ENCODE data around the gene HIPK3. TPM values are rescaled to one million over a fixed set of nuclear protein-coding genes. Genes with fewer than 3 reads are reported as not detected.

Gene HIPK3
- 22.2 and 25.7 TPM in 2 replicates for total RNA-seq

DNA sequence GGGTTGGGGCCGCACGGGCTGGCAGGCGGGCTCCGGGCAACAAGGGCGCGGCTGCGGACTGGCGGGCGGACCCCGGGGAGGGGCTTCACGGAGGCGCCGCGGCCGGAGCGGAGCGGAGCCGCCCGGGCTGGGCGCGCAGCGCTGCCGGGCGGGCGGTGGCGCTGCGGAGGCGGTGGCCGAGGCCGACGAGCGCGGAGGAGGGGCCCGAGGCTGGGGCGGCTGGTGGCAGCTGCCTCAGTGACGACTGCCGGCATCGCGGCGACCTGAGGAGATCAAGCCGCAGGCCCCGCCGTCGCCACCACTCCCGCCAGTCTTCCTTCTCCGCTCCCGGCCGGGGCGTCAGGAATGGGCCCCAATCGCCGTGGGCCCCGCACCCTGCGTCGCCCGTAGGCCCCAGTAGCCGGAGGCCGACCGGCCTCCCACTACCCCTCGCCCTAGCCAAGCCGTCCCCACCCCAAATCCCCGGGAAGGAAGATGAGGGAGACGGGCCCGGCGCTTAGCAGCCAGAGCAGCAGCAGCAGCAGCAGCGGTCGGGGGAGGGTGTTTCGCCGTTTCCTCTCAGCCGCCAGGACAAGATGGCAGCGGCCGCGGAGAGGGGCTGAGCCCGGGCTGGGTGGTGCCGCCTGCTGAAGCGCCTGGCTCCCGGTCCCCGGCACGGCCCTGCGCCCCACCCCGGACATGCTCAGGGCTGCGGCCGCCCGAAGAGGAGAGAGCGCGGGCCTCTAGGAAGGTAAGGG is at the start of gene HIPK3:
TSS of gene HIPK3 (plus strand) at position 222 of the 737 bp plus-strand sequence.

DNA sequence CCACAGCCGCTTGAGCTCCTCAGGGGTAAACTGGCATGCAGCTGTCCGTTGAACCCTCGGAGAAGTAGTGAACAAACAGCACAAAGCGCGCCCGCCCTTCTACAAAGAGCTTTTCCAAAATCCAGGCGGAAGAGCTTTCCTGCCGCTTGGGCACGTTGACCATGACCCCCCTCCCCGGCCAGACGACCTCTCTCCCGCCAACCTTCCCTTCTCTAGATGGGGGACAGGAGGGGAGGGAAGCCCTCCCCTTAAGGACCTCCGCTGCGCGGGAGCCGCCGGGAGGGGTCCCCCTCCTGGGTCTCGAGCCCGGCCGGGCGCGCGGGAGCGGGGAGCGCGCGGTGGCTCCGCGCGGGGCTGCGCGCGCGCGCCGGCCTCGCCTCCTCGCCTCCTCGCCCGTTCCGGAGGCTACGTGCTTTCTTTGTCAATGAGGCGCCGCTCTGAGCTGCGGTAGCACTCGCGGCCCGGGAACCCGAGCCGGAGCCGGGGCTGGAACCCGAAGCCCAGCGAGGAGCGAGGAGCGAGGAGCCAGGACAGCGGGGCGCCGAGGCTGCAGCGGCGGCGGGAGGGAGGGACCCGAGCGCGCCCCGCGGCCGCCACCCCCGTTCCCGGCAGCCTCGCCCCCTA is 118.6 kb downstream of the HIPK3 start, which contains the start of gene KIAA1549L:
TSS of gene KIAA1549L (plus strand) at position 421 of the 624 bp plus-strand sequence.

Other genes with a start within 250 kb of the HIPK3 start
- gene DEPDC7, start 241.5 kb upstream of the HIPK3 start, total RNA-seq = 8.9 and 11.8 TPM in 2 replicates
- gene TCP11L1, start 217.8 kb upstream of the HIPK3 start, total RNA-seq = 17.9 and 21.6 TPM in 2 replicates
- gene CSTF3, start 95.9 kb upstream of the HIPK3 start, total RNA-seq = 17.3 and 20.4 TPM in 2 replicates
- gene KIAA1549L, start 118.7 kb downstream of the HIPK3 start, total RNA-seq = 3.7 and 3.9 TPM in 2 replicates

All from myometrial cell (primary cell).